Hypothalamus (tissue), 51 donors: Measurements from ENCODE around the gene ANKRD27.
A peak's percentile ranks its signal among the peaks of the same experiment; 100 is the strongest.
"Not testable (repeated sequence)": the region's sequence is repeated elsewhere in the genome, so short reads cannot be mapped to it uniquely, and the experiment has no call there.

Experiments used
- DNase-seq, 51 donors: peaks; one replicate each; lab custom pipeline; 2025; lab: John Stamatoyannopoulos, UW

The ANKRD27 gene

GRCh38 chr19:32607479-32607878 is 67.5 kb downstream of the ANKRD27 start:
- DNase-seq = no peak

DNA sequence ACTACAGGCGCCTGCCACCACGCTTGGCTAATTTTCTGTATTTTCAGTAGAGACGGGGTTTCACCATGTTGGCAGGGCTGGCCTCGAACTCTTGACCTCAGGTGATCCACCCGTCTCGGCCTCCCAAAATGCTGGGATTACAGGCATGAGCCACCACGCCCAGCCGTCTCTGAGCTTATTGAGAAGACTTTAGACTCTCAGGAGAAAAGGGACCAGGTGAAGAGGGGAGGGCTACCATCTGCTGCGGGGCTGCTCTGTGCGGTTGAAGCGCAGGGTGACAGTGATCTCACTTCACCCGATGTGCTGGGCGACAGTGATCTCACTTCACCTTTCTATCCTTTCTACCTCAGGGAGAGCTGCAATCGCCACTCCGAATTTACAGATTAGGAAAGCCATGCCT is 68.7 kb downstream of the ANKRD27 start:
- no peak for DNase-seq

- no peak for DNase-seq
Measured at GRCh38 chr19:32605544-32605943, 69.4 kb downstream of the ANKRD27 start.

DNA sequence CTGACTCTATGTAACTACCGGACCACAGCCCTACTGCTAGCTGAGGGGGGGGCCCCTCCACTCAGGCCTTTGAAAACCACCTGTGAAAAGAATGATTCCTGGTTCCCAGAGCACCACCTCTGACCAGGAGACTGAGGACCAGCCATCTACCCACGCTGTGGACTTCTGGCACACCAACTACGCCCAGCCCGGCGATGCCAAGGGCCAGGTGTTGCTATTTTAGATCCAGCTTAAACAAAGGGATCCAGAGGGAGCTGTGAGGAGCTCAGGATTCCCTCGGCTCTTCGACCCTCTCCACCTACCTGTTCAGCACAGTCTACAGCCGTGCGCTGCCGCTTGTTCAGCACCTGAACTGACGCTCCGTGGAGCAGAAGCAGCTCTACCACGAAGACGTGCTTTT is 71.0 kb downstream of the ANKRD27 start:
- no peak for DNase-seq

GRCh38 chr19:32599736-32600157 is 75.2 kb downstream of the ANKRD27 start:
- DNase-seq = peak in 9 of 51 donors; percentile 1 to 35 (median 12)

- DNase-seq = no peak
Measured at GRCh38 chr19:32599258-32599657, 75.7 kb downstream of the ANKRD27 start.

- DNase-seq = no peak
Measured at GRCh38 chr19:32598022-32598421, 77.0 kb downstream of the ANKRD27 start.

- no peak for DNase-seq
Measured at GRCh38 chr19:32595491-32595890, 79.5 kb downstream of the ANKRD27 start.

- no peak for DNase-seq
Measured at GRCh38 chr19:32594021-32594420, 81.0 kb downstream of the ANKRD27 start.

GRCh38 chr19:32587747-32588504 is 87.1 kb downstream of the ANKRD27 start:
- not testable (repeated sequence) for DNase-seq

DNA sequence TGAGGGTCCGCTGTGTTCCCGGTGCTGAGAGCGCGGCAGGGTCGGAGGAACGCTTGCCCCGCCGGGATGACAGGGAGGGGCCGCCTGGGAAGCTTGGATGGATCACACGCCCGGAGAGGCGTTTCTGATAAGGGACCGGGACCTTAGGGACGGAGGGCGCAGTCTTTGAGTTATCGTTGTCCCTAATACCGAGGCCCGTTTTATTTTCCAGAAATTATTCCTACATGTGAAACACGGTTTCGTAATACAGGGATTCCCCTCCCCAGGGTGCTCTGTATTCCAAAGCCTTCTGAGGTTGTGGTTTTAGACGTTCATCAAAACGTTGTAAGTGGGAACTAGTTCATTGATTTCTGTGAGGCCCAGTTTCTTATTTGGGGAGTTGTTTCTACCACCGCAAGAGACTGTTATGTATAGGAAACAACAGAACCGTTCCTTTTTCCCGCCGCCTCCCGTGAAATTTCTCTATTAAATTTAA is 93.2 kb downstream of the ANKRD27 start:
- DNase-seq = peak in 5 of 51 donors; percentile 19 to 45 (median 26)

DNA sequence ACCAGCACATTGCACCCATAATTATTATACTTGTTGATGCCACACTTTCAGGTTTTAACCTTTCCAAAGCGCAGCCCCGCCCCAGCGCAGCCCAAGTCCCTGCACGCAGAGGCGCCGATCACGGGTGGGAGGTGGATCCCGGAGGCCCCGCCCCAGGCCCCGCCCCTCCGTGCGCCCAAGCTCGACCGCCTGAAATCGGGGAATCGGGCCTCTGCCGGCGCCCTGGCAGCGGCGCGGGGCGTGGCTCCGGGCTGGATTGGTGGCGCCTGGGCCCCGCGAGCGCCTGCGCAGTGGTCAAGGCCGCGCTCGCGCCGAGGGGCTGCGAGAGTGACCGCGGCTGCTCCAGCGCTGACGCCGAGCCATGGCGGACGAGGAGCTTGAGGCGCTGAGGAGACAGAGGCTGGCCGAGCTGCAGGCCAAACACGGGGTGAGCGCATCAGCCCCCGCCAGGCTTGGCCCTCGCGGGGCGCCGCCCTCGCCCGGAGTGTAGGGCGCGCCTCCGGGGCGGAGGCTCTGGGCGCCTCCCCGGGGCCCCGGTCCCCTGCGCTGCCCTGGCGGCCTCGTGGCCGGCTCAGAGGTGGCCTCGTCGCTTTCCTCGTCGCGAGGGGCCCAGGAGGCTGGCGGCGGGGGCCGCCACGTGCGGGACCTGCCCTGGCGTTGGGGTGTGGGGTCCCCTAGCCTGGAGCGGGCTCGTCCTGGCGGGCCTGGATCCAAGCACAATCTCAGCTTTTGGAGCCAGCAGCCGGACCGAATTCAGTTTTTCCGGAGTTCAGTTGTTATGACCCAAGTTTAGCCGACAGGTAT is 93.9 kb downstream of the ANKRD27 start, which contains the start of gene PDCD5:
TSS of gene PDCD5 (plus strand) at position 290 of the 804 bp plus-strand sequence. CDS start at position 362, 72 bp downstream.
- DNase-seq = peak; percentile 37 to 96 (median 91)

GRCh38 chr19:32580353-32580900 is 94.6 kb downstream of the ANKRD27 start:
- DNase-seq = peak in 1 of 51 donors; percentile 64

DNA sequence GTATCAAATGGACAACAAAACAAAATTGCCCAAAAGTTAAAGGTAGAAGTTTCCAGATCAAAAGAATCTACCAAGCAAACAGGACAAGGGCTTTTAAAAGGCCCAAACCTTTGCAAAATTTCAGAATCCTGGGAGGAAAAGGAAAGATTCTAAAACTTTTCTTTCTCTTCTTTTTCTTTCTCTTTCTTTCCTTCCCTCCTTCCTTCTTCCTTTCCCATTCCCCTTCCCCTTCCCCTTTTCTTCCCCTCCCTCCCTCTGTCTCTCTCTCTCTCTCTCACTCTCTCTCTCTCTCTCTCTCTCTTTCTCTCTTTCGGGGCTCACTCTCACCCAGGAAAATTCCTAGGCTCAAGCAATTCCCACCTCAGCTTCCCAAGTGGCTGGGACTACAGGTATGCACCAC is 98.2 kb downstream of the ANKRD27 start:
- DNase-seq = no peak

GRCh38 chr19:32573492-32573794 is 101.5 kb downstream of the ANKRD27 start:
- DNase-seq = no peak

DNA sequence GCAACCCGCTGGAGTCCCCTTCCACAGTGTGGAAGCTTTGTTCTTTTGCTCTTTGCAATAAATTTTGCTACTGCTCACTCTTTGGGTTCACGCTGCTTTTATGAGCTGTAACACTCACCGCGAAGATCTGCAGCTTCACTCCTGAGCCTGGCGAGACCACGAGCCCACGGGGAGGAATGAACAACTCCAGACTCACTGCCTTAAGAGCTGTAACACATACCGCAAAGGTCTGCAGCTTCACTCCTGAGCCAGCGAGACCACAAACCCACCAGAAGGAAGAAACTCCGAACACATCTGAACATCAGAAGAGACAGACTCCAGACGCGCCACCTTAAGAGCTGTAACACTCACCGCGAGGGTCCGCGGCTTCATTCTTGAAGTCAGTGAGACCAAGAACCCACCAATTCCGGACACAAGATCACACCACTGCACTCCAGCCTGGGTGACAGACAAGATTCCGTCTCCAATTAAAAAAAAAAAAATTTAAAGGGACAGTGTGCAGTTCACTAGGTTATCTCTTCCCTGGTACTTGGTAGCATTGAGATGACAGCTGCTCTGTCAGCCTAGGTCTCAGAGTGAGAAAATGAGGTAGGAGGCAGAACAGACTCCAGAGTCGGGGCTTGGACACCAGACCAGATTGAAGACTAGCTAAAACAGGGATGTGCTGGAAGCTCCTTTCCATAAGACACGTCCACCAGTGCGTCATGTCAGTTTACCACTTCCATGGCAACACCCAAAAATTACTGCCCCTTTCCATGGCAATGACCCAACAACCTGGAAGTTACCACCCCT is 102.1 kb downstream of the ANKRD27 start:
- not testable (repeated sequence) for DNase-seq

DNA sequence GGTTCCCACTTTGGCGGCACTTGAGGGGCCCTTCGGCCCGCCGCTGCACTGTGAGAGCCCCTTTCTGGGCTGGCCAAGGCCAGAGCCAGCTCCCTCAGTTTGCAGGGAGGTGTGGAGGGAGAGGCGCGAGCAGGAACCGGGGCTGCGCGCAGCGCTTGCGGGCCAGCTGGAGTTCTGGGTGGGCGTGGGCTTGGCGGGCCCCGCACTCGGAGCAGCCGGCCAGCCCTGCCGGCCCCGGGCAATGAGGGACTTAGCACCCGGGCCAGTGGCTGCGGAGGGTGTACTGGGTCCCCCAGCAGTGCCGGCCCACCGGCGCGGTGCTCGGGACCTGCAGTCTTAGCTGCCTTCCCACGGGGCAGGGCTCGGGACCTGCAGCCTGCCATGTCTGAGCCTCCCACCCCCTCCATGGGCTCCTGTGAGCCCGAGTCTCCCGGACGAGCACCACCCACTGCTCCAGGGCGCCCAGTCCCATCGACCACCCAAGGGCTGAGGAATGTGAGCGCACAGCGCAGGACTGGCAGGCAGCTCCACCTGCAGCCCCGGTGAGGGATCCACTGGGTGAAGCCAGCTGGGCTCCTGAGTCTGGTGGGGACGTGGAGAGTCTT is 103.4 kb downstream of the ANKRD27 start:
- DNase-seq = not testable (repeated sequence)

DNA sequence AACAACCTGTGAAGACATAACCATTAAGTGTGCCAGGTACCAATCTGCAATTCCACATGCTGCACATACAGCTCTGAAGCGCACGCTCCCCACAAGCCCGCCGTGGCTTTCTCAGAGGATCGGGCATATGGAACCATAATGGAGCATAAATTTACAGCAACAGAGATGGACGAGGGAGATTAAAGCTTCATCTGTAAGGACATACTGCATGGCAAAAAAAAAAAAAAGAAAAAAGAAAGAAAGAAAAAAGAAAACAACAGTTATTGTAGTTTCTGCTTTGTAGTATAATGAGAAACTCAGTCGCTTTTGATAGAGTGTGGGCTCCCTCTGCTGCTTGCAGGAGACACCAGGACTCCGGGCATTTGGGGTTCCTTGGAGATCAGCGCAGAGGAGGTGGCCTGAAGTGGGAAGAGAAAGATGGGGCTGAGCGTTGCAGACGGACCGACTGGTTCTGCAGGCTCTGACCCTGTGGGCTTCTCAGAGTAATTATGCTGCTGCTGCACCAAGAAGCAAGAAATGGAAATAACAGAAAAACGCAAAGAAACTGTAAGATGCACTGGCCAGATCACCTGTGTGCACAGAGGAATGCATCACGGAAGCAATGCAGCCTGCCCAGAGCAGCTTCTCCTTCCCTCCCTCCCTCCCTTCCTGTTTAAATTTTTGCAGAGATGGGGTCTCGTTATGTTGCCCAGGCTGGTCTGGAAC is 104.7 kb downstream of the ANKRD27 start:
- peak in 37 of 51 donors; percentile 1 to 64 (median 24) for DNase-seq

DNA sequence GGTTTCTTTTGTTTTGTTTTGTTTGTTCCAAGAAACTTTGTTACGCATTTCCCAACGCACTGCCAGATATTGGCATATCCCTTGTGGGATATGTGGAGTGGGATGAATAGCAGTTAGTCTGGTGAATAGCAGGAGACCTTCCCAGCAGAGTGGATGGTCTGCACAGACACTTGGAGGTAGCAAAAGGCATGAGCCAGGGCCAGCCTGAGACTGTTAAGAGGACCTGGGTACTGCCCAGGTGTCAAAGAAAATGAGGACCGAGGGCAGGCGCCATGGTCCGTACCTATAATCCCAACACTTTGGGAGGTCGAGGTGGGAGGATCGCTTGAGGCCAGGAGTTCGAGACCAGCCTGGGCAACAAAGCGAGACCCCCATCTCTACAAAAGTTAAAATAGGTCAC is 107.5 kb downstream of the ANKRD27 start:
- DNase-seq = no peak
